ENCODE data around the gene CLIP2. TPM values are rescaled to one million over a fixed set of nuclear protein-coding genes. Genes with fewer than 3 reads are reported as not detected.
"Not testable (repeated sequence)": the region's sequence is repeated elsewhere in the genome, so short reads cannot be mapped to it uniquely, and the experiment has no call there.

Gene CLIP2
- total RNA-seq, 2 donors from 2014 or later = 50.7 to 52.9 TPM

DNA sequence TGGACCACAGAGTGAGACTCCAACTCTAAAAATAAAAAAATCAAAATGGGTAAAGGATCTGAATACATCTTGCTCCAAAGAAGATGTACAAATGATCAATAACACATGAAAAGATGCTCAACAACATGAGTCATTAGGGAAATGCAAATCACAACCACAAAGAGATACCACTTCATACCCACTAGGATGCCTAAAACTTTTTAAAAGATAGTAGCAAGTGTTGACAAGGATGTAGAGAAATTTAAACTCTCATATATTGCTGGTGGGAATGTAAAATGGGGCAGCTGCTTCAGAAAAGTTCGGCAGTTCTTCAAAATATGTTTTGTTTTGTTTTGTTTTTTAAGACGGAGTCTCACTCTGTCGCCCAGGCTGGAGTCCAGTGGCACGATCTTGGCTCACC is 118.8 kb downstream of the CLIP2 start:
- Histone ChIP-seq H3K36me3 (peaks cover 20% of the 10 kb centered on the region), H3K4me1 (ENCODE audit: control insufficient read depth in 1 of 2, low read depth in 2 of 2) (no peaks in the 10 kb centered on the region), H3K27me3 (replicated peaks; ENCODE audit: insufficient read depth) (no peaks in the 10 kb centered on the region), H3K27ac (no peak overlapping the region), H3K4me3 (no peak overlapping the region), H3K9me3 (no peaks in the 10 kb centered on the region)
- TF ChIP-seq, protein P1, sequence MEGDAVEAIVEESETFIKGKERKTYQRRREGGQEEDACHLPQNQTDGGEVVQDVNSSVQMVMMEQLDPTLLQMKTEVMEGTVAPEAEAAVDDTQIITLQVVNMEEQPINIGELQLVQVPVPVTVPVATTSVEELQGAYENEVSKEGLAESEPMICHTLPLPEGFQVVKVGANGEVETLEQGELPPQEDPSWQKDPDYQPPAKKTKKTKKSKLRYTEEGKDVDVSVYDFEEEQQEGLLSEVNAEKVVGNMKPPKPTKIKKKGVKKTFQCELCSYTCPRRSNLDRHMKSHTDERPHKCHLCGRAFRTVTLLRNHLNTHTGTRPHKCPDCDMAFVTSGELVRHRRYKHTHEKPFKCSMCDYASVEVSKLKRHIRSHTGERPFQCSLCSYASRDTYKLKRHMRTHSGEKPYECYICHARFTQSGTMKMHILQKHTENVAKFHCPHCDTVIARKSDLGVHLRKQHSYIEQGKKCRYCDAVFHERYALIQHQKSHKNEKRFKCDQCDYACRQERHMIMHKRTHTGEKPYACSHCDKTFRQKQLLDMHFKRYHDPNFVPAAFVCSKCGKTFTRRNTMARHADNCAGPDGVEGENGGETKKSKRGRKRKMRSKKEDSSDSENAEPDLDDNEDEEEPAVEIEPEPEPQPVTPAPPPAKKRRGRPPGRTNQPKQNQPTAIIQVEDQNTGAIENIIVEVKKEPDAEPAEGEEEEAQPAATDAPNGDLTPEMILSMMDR (IDR thresholded peaks at IDR 0.05) = no peak
- DNase-seq (ENCODE audit: low spot score) = no peak
- no peak for ATAC-seq (ENCODE audit: insufficient number of reproducible peaks, low FRiP score, low read depth)

DNA sequence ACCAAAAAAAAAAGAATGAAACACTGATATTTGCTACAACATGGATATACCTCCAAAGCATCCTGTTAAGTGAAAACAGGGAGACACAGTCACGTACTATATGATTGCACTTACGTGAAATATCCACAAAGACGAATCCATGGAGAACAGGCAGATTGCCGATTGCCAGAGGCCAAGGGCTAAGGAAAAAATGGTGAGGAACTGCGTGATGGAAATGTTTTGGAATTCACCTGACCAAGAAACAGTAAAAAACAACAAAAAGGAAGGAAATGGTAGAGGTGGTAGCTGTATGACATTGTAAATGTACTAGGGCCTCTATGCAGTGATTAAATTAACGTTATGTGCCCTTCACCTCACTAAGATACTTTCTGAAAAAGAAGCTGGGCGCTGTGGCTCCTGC is 120.4 kb downstream of the CLIP2 start:
- Histone ChIP-seq H3K36me3 (peaks cover 7% of the 10 kb centered on the region), H3K4me1 (ENCODE audit: control insufficient read depth in 1 of 2, low read depth in 2 of 2) (no peaks in the 10 kb centered on the region), H3K27ac (no peak overlapping the region), H3K9me3 (no peaks in the 10 kb centered on the region), H3K4me3 (no peak overlapping the region), H3K27me3 (replicated peaks; ENCODE audit: insufficient read depth) (no peaks in the 10 kb centered on the region)
- TF ChIP-seq, protein P1 (IDR thresholded peaks at IDR 0.05) = no peak
- ATAC-seq (ENCODE audit: insufficient number of reproducible peaks, low FRiP score, low read depth) (no peak), DNase-seq (ENCODE audit: low spot score) (no peak)

DNA sequence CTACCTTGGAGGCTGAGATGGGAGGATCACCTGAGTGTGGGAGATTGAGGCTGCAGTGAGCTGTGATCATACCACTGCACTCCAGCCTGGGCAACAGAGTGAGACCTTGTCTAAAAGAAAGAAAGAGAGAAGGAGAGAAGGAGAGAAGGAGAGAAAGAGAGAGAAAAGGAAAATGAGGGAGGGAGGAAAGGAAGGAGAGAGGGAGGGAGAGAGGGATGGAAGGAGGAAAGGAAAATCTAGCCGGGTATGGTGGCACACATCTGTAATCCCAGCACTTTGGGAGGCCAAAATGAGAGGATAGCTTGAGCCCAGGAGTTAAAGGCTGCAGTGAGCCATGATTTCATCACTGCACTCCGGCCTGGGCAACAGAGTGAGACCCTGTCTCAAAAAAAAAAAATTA is 121.6 kb downstream of the CLIP2 start:
- Histone ChIP-seq H3K4me1 (ENCODE audit: control insufficient read depth in 1 of 2, low read depth in 2 of 2) (no peaks in the 10 kb centered on the region), H3K27me3 (replicated peaks; ENCODE audit: insufficient read depth) (no peaks in the 10 kb centered on the region), H3K36me3 (no peaks in the 10 kb centered on the region), H3K4me3 (no peak overlapping the region), H3K9me3 (no peaks in the 10 kb centered on the region), H3K27ac (no peak overlapping the region)
- DNase-seq (ENCODE audit: low spot score) (no peak), ATAC-seq (ENCODE audit: insufficient number of reproducible peaks, low FRiP score, low read depth) (no peak)
- TF ChIP-seq, protein P1 (IDR thresholded peaks at IDR 0.05) = no peak

DNA sequence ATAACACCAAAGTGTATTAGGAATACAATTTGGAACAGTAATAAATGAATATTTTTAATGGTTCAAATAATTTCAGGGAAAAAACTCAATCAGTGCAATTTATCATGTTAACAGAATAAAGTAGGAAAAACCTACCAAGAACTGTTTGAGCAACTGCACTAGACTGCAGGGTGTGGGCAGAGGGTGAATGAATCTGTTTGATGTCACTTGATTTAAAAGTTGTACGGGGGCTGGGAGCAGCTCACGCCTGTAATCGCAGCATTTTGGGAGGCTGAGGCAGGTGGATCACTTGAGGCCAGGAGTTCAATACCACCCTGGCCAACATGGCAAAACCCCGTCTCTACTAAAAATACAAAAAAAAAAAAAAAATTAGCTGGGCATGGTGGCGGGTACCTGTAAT is 122.4 kb downstream of the CLIP2 start:
- not testable (repeated sequence) for ATAC-seq (ENCODE audit: insufficient number of reproducible peaks, low FRiP score, low read depth); H3K36me3 ChIP-seq; H3K9me3 ChIP-seq; DNase-seq (ENCODE audit: low spot score); H3K4me3 ChIP-seq; H3K27ac ChIP-seq; H3K27me3 ChIP-seq (replicated peaks; ENCODE audit: insufficient read depth); H3K4me1 ChIP-seq (ENCODE audit: control insufficient read depth in 1 of 2, low read depth in 2 of 2)

DNA sequence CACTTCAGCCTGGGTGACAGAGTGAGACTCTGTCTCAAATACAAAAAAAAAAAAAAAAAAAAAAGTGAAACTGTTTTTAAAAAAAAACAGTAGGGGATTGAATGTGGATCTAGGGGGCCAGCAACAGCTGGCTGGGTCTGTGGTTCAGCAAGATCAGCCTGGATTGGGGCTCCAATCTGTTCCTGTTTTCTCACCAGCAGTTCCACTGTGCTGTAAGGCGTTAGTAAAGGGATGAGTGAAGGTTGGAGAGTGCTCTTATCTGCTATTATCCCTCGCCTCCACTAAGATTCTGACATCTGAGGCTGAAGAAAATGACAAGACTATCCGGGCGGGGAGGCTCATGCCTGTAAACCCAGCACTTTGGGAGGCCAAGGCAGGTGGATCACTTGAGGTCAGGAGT is 122.8 kb downstream of the CLIP2 start:
- Histone ChIP-seq H3K36me3 (no peaks in the 10 kb centered on the region), H3K4me1 (ENCODE audit: control insufficient read depth in 1 of 2, low read depth in 2 of 2) (no peaks in the 10 kb centered on the region), H3K27ac (no peak overlapping the region), H3K9me3 (no peaks in the 10 kb centered on the region), H3K27me3 (replicated peaks; ENCODE audit: insufficient read depth) (no peaks in the 10 kb centered on the region), H3K4me3 (no peak overlapping the region)
- ATAC-seq (ENCODE audit: insufficient number of reproducible peaks, low FRiP score, low read depth) = no peak
- no peak for DNase-seq (ENCODE audit: low spot score)
- TF ChIP-seq, protein P1 (IDR thresholded peaks at IDR 0.05) = no peak

DNA sequence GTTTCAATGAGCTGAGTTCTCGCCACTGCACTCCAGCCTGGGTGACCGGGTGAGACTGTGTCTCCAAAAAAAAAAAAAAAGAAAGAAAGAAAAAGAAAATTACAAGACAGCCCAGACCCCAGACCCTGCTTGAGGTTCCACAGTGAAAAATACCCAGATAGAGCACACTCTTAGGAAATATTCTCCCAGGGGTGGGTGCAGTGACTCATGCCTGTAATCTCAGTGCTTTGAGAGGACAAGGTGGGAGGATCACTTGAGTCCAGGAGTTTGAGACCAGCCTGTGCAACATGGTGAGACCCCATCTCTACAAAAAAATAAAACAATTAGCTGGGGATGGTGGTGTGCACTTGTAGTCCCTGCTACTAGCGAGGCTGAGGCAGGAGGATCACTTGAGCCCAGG is 123.4 kb downstream of the CLIP2 start:
- ATAC-seq (ENCODE audit: insufficient number of reproducible peaks, low FRiP score, low read depth) = no peak
- Histone ChIP-seq H3K27ac (no peak overlapping the region), H3K4me1 (ENCODE audit: control insufficient read depth in 1 of 2, low read depth in 2 of 2) (no peaks in the 10 kb centered on the region), H3K36me3 (no peaks in the 10 kb centered on the region), H3K4me3 (no peak overlapping the region), H3K9me3 (no peaks in the 10 kb centered on the region), H3K27me3 (replicated peaks; ENCODE audit: insufficient read depth) (no peaks in the 10 kb centered on the region)
- TF ChIP-seq, protein P1 (IDR thresholded peaks at IDR 0.05) = no peak
- DNase-seq (ENCODE audit: low spot score) = no peak

DNA sequence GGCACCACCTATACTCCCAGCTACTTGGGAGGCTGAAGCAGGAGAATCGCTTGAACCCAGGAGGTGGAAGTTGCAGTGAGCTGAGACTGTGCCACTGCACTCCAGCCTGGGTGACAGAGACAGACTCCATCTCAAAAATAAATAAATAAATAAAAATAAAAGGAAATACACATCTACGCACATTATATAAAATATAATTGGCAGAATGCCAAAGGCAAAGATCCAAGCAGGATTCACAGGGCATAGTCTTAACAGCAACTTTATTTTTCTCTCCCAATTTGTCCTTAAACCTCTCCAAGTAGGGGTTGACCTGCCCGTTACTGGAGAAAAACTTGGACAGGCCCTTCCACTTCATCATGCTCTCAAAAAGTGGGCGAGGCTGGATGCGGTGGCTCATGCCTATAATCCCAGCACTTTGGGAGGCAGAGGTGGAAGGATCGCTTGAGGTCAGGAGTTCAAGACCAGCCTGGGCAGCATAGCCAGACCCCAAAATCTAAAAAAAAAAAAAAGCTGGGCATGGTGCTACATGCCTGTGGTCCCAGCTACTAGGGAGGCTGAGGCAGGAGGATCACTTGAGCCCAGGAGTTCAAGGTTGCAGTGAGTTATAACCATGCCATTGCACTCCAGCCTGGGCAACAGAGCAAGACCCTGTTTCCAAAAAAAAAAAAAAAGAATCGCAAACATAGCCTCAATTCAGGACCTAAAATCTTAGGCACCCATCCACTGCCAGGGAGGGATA is 125.6 kb downstream of the CLIP2 start:
- not testable (repeated sequence) for H3K4me1 ChIP-seq (ENCODE audit: control insufficient read depth in 1 of 2, low read depth in 2 of 2); ATAC-seq (ENCODE audit: insufficient number of reproducible peaks, low FRiP score, low read depth)

More for the DNA sequence above, 125.6 kb downstream of the CLIP2 start:
- H3K27me3 ChIP-seq (replicated peaks; ENCODE audit: insufficient read depth); H3K9me3 ChIP-seq; DNase-seq (ENCODE audit: low spot score); H3K4me3 ChIP-seq; H3K36me3 ChIP-seq; H3K27ac ChIP-seq: not testable (repeated sequence)

Data from thoracic aorta (tissue), 2 donors.